ENCODE results near the gene DACT3. TPM values are rescaled to one million over a fixed set of nuclear protein-coding genes. Genes with fewer than 3 reads are reported as not detected.

The DACT3 gene
- total and polyA plus RNA-seq, 11 donors = 2.4 to 23.4 (median 14.2) TPM

DNA sequence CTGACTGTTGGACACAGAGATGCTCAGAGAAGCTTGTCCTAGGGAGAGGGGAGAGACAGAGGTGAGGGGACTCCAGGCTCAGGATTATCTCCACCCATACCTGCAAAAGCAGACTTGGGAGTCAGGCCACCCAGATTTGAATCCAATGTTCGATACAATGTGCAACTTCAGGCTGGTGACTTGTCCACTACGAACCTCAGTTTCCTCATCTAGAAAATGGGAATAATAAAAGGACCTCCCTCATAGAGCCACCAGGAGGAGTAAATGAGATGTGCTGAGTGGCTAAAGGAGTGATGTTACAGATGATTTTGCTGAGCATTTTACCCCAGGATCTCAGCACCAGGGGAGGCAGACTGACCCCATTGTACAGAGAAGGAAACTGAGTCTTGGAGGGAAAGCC lies 31.0 kb upstream of the DACT3 start:
- TF ChIP-seq POLR2A (IDR thresholded peaks at IDR 0.05) (no peak), CTCF (IDR thresholded peaks at IDR 0.05) (no peak)
- H3K4me1 ChIP-seq = peaks cover 0 to 3% (median 0%) of the 10 kb centered on the region in 12 donors
- H3K9me3 ChIP-seq = no peaks in the 10 kb centered on the region
- intact Hi-C loops (cut with DNase I) = no loop called here
- peaks cover 2 to 100% (median 100%) of the 10 kb centered on the region in 9 donors for H3K36me3 ChIP-seq
- 91 to 99% (median 95%) methylated on average over 2 of the region's 2 CpGs for WGBS, 4 donors
- no peak for DNase-seq
- H3K4me3 ChIP-seq = no peak overlapping the region
- ATAC-seq = no peak
- H3K27ac ChIP-seq = no peak overlapping the region
- H3K27me3 ChIP-seq = no peaks in the 10 kb centered on the region

- H3K36me3 ChIP-seq = peaks cover 2 to 100% (median 100%) of the 10 kb centered on the region in 9 donors
- TF ChIP-seq CTCF (IDR thresholded peaks at IDR 0.05) (no peak), POLR2A (IDR thresholded peaks at IDR 0.05) (no peak)
- no peak for ATAC-seq
- DNase-seq = no peak
- H3K4me1 ChIP-seq = no peaks in the 10 kb centered on the region
- no peak overlapping the region for H3K27ac ChIP-seq
- H3K4me3 ChIP-seq = no peak overlapping the region
- 50% methylated on average over 2 of the region's 2 CpGs for WGBS, 4 donors
- no peaks in the 10 kb centered on the region for H3K9me3 ChIP-seq
- H3K27me3 ChIP-seq = no peaks in the 10 kb centered on the region
- intact Hi-C loops (cut with DNase I) = no loop called here
Observed at GRCh38 chr19:46691104-46691503, 30.1 kb upstream of the DACT3 start.

DNA sequence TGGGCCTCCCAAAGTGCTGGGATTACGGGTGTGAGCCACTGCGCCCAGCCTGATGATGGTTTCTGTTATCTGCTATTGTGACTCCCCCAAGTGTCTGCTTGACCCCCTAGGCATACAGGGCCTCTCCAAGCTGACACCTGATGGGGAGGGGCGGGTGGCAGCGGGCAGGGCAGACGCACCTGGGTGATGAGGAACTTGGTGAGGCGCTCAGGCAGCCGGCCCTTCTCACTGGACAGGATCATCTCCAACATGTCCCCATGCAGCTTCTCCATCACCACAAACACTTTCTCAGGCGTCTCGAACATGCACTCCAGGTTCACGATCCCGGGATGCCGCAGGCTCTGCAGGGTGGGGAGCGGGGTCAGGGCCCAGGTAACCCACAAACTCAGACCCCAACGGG lies 28.4 kb upstream of the DACT3 start:
- DNase-seq = peak in 1 of 5 donors; percentile 18
- peaks cover 2 to 100% (median 100%) of the 10 kb centered on the region in 9 donors for H3K36me3 ChIP-seq
- H3K27ac ChIP-seq = no peak overlapping the region
- H3K4me1 ChIP-seq = no peaks in the 10 kb centered on the region
- no peaks in the 10 kb centered on the region for H3K27me3 ChIP-seq
- no peak overlapping the region for H3K4me3 ChIP-seq
- H3K9me3 ChIP-seq = no peaks in the 10 kb centered on the region
- no peak for TF ChIP-seq POLR2A (IDR thresholded peaks at IDR 0.05)
- no peak for TF ChIP-seq CTCF (IDR thresholded peaks at IDR 0.05)
- intact Hi-C loops (cut with DNase I) = no loop called here
- no peak for ATAC-seq
- WGBS, 4 donors = 95 to 99% (median 97%) methylated on average over 13 to 14 of the region's 14 CpGs

DNA sequence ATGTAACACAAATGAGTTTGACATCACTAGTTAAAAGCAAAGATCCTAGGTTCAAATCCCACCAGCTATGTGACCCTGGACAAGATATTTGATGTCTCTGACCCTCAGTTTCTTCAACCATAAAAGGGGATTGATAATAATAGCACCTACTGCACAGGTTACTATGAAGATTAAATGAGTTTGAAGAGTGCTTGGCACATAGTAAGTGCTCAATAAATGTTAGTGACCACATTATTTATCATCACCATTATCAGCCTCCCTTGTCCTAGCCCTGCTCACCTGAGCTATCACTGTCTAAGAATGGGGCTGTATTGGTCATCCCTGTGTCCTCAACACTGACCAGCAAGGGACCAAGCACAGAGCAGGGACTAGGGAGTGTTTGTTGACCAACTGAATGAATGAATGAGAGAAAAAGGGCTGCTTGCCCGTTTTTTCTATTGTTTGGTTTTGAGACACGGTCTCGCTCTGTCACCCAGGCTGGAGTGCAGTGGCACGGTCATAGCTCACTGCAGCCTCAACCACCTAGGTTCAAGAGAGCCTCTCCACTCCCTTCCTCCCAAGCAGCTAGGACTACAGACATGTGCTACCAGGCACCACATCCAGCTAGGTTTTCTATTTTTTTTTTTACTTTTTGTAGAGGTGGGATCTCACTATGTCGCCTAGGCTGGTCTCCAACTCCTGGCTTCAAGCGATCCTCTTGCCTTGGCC lies 26.6 kb upstream of the DACT3 start:
- DNase-seq = no peak
- intact Hi-C loops (cut with DNase I) = no loop called here
- 90 to 99% (median 93%) methylated on average over 6 of the region's 6 CpGs for whole genome bisulfite sequencing, 4 donors
- H3K4me3 ChIP-seq = no peak overlapping the region
- H3K4me1 ChIP-seq = no peaks in the 10 kb centered on the region
- H3K27me3 ChIP-seq = no peaks in the 10 kb centered on the region
- no peak overlapping the region for H3K27ac ChIP-seq
- H3K36me3 ChIP-seq = peaks cover 2 to 100% (median 99%) of the 10 kb centered on the region in 9 donors
- no peaks in the 10 kb centered on the region for H3K9me3 ChIP-seq
- no peak for TF ChIP-seq CTCF (IDR thresholded peaks at IDR 0.05)
- no peak for TF ChIP-seq POLR2A (IDR thresholded peaks at IDR 0.05)
- no peak for ATAC-seq
